Heart left ventricle (tissue), 13 donors: ENCODE measurements around the gene HOPX.

Experiments used
- CTCF ChIP-seq, 12 donors: fragments of 200-600 bp; sonication (generic) in 4 of 12; IDR thresholded peaks; one replicate each; pipeline versions ENCODE4 v1.5.0 to v1.8.0; 2018 to 2022; ENCODE audit warnings: antibody characterized with exemption in 12 of 12, mild to moderate bottlenecking in 5 of 12
- POLR2A ChIP-seq, 2 donors: fragments of 450-650 bp; IDR thresholded peaks; one replicate each; pipeline ENCODE4 v1.6.1; 2017; ENCODE audit warnings: antibody characterized with exemption in 2 of 2, mild to moderate bottlenecking in 2 of 2, moderate library complexity in 2 of 2
- donor health status: ischemic (EF 13 %, LVEDD 7.1; RV severe dilation, severe dysfunction).
- donor health status: DM: no; HTN: yes; CAD: no.
- donor health status: DM: no; HTN: no; CAD: no.
- donor health status: ischemic (EF 25% LVEDD 6.9; RV normal size, moderate dysfunction).
- donor health status: ischemic (EF 25% LVEDD 5.7; RV mildly dilated, moderate dysfunction).
- donor health status: ischemic (EF 35%, LVEDD 5.7; RV mildly dilated, moderate dysfunction).
- donor health status: nonischemic (EF 11% LVEDD 7.7; RV severe dilation, severe dysfunction).
- donor health status: DM: yes; HTN: yes; CAD: no.
- donor health status: PGD.
- donor health status: ischemic (EF 29% LVEDD 5.4; RV normal size, mild dysfunction).
- donor health status: nonischemic (EF 23%, LVEDD 6.1; RV moderate dilation, normal function).

GRCh38 chr4:56657818-56658217 is 23.3 kb downstream of the HOPX start:
- TF ChIP-seq CTCF (IDR thresholded peaks at IDR 0.05): no peak
- no peak for TF ChIP-seq POLR2A (IDR thresholded peaks at IDR 0.05)
